Natural killer cell (primary cell): Measurements from ENCODE around the gene CDC14B. TPM values are rescaled to one million over a fixed set of nuclear protein-coding genes. Genes with fewer than 3 reads are reported as not detected.
"Not testable (repeated sequence)": the region's sequence is repeated elsewhere in the genome, so short reads cannot be mapped to it uniquely, and the experiment has no call there.

Source experiments
- ATAC-seq, 3 donors: fragments of 150-1000 bp in 2 of 3; fragments of 200-7000 bp in 1 of 3; cut with Tn5 transposase; 1 replicate in 1 of 3; 2 replicates in 2 of 3; pipeline ENCODE4 v1.10.0; 2021; ENCODE audit warnings: mild to moderate bottlenecking in 2 of 3, moderate library complexity in 2 of 3
- DNase-seq, 2 donors: peaks; one replicate each; pipeline versions ENCODE4 v3.0.0 to v3.0.0-alpha.2; 2013 to 2021; ENCODE audit warnings: mixed read lengths in 1 of 2
- H3K27ac ChIP-seq: one replicate; pipeline ENCODE4 v1.5.1; 2013; ENCODE audit warnings: mild to moderate bottlenecking, low read length
- H3K27me3 ChIP-seq: one replicate; pipeline ENCODE4 v1.6.1; 2013; ENCODE audit warnings: low read length; ENCODE audit not compliant: control insufficient read depth, insufficient read depth
- H3K36me3 ChIP-seq: one replicate; pipeline ENCODE4 v1.6.1; 2013; ENCODE audit warnings: low read length; ENCODE audit not compliant: control insufficient read depth, insufficient read depth
- H3K4me1 ChIP-seq: one replicate; pipeline ENCODE4 v1.6.1; 2013; ENCODE audit warnings: low read length; ENCODE audit not compliant: control insufficient read depth, insufficient read depth
- H3K4me3 ChIP-seq: one replicate; pipeline ENCODE4 v1.5.1; 2013; ENCODE audit warnings: low read length
- H3K9me3 ChIP-seq: one replicate; pipeline ENCODE4 v1.6.1; 2013; ENCODE audit warnings: low read length; ENCODE audit not compliant: control insufficient read depth, insufficient read depth
- H3K27ac Mint-ChIP-seq, 2 donors: one replicate each; pipeline ENCODE4 v1.8.0; 2022; ENCODE audit warnings: mild to moderate bottlenecking in 2 of 2, mixed read lengths in 2 of 2, moderate library complexity in 1 of 2
- H3K27me3 Mint-ChIP-seq, 2 donors: one replicate each; pipeline ENCODE4 v1.8.0; 2022; ENCODE audit warnings: low read depth in 2 of 2, mixed read lengths in 2 of 2
- H3K36me3 Mint-ChIP-seq: one replicate; pipeline ENCODE4 v1.8.0; 2022; ENCODE audit warnings: mixed read lengths
- H3K4me1 Mint-ChIP-seq, 2 donors: one replicate each; pipeline ENCODE4 v1.8.0; 2022; ENCODE audit warnings: mixed read lengths in 2 of 2
- H3K4me3 Mint-ChIP-seq: one replicate; pipeline ENCODE4 v1.8.0; 2022; ENCODE audit warnings: mild to moderate bottlenecking, moderate library complexity, mixed read lengths
- H3K9me3 Mint-ChIP-seq, 2 donors: one replicate each; pipeline ENCODE4 v1.8.0; 2022; ENCODE audit warnings: mixed read lengths in 2 of 2
- WGBS: methylation state at CpG from one replicate; pipeline ENCODE4 v1.1.7; 2013; ENCODE audit warnings: missing lambda C conversion rate; ENCODE audit not compliant: insufficient coverage; 5-methylcytosine and 5-hydroxymethylcytosine counted together
- intact Hi-C: fragments of 100-400 bp; cut with micrococcal nuclease; formaldehyde crosslinking; loops from one replicate; pipeline ENCODE4 v1.14.2; 2022
- total RNA-seq, 4 donors: library from RNA; stranded (reverse); fragments of 120-200 nt in 1 of 4; gene quantifications; one replicate each; pipeline versions ENCODE4 v1.2.3 to v1.2.4, GENCODE V29; 2013 to 2022
- TF ChIP-seq, protein P1 (sequence below): fragments of 200-600 bp; IDR thresholded peaks from one replicate; pipeline ENCODE4 v1.8.0; 2022; ENCODE audit warnings: antibody characterized with exemption

The CDC14B gene
- total RNA-seq, 3 donors from 2014 or later (not counting 1 experiment from before 2014, with no cell fraction given) = 2.3 to 4.7 (median 3.9) TPM

DNA sequence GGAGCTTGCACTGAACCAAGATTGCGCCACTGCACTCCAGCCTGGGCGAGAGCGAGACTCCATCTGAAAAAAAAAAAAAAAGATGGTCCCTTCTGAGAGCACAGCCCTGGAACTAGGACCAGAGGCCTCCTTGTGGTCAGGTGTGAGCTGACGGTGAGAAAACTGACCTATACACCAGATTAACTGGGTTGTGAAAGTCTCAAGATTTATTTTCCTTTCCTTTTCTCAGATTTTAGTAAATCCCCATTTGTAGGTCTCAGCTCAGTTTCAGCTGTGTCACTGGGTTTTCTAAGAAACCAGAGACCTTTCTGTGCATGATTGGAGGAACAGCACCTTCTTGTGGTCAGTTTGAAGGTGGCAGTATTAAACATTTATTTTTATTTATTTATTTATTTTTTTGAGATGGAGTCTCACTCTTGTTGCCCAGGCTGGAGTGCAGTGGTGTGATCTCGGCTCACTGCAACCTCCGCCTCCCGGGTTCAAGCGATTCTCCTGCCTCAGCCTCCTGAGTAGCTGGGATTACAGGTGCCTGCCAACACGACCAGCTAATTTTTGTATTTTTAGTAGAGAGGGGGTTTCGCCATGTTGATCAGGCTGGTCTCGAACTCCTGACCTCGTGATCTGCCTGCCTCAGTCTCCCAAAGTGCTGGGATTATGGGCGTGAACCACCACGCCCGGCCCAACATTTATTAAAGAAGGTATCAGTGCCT is 47.2 kb upstream of the CDC14B start:
- not testable (repeated sequence) for H3K27me3 Mint-ChIP-seq, H3K9me3 ChIP-seq, H3K36me3 Mint-ChIP-seq, H3K4me1 ChIP-seq, H3K36me3 ChIP-seq, H3K4me3 Mint-ChIP-seq, H3K4me1 Mint-ChIP-seq, H3K27ac Mint-ChIP-seq, H3K27ac ChIP-seq, H3K27me3 ChIP-seq, H3K9me3 Mint-ChIP-seq, H3K4me3 ChIP-seq
- ATAC-seq (peak; percentile 71 to 73 (median 73)), DNase-seq (peak in 1 of 2 donors; percentile 69)
- intact Hi-C loops = loop anchor here (1.0 kb wide), 1 partner anchor 340 kb away; no protein-coding TSS in a partner anchor
- WGBS = 90% methylated on average over 11 of the region's 15 CpGs
- TF ChIP-seq, protein P1, sequence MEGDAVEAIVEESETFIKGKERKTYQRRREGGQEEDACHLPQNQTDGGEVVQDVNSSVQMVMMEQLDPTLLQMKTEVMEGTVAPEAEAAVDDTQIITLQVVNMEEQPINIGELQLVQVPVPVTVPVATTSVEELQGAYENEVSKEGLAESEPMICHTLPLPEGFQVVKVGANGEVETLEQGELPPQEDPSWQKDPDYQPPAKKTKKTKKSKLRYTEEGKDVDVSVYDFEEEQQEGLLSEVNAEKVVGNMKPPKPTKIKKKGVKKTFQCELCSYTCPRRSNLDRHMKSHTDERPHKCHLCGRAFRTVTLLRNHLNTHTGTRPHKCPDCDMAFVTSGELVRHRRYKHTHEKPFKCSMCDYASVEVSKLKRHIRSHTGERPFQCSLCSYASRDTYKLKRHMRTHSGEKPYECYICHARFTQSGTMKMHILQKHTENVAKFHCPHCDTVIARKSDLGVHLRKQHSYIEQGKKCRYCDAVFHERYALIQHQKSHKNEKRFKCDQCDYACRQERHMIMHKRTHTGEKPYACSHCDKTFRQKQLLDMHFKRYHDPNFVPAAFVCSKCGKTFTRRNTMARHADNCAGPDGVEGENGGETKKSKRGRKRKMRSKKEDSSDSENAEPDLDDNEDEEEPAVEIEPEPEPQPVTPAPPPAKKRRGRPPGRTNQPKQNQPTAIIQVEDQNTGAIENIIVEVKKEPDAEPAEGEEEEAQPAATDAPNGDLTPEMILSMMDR = peak; percentile 47

DNA sequence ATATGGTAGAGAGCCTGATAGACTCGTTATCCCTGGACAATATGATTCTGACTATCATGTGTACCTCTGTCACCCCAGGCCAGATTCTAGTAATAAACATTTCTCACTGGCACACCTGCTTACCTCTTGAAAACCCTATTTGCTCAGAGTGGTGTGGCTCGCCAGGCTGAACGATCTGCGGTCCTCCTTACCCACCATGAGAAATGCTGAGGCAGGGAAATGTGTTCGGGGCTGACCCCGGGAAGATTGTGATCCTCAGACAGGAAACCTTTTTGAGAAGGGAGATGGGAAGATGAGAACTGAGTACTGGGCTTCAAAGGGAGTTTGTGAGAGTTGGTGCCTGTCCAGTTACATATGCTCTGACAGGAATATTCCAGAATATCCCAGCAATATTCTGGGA is 46.1 kb upstream of the CDC14B start:
- DNase-seq = no peak
- Mint-ChIP-seq H3K9me3 (no peaks in the 10 kb centered on the region), H3K27ac (peak overlapping the region in 1 of 2 donors; percentile 40), H3K4me3 (no peak overlapping the region), H3K27me3 (peaks cover 0 to 3% of the 10 kb centered on the region in 2 donors), H3K36me3 (no peaks in the 10 kb centered on the region), H3K4me1 (no peaks in the 10 kb centered on the region)
- intact Hi-C loops = loop anchor here (1.0 kb wide), 1 partner anchor 338 kb away; no protein-coding TSS in a partner anchor
- no peak overlapping the region for H3K4me3 ChIP-seq
- WGBS = 89% methylated on average over 6 of the region's 6 CpGs
- no peak for ATAC-seq
- TF ChIP-seq, protein P1 = no peak
- H3K27ac ChIP-seq = no peak overlapping the region
- H3K36me3 ChIP-seq = no peaks in the 10 kb centered on the region
- H3K9me3 ChIP-seq = no peaks in the 10 kb centered on the region
- H3K27me3 ChIP-seq = no peaks in the 10 kb centered on the region
- no peaks in the 10 kb centered on the region for H3K4me1 ChIP-seq

DNA sequence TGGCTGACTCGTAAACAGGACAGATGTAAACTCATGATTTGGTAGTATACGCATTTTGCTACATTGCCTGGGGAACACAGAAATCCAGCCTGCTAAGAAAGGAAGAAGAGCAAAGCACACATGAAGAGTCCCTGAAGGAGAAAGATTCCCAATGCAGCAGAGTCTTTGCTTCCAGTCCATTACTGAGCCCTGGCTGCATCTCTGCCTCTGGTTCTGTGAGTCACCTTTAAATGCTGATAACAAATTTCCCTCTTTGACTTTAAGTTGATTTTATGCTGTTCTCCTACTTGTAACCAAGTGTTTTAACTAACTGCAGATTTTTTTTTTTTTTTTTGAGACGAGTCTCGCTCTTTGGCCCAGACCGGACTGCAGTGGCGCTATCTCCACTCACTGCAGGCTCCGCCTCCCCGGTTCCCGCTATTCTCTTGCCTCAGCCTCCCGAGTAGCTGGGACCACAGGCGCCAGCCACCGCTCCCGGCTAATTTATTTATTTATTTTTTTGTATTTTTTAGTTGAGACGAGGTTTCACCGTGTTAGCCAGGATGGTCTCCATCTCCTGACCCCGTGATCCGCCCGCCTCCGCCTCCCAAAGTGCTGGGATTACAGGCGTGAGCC is 44.0 kb upstream of the CDC14B start:
- no peak overlapping the region for H3K4me3 Mint-ChIP-seq
- Histone ChIP-seq H3K27ac (no peak overlapping the region), H3K27me3 (no peaks in the 10 kb centered on the region), H3K4me1 (no peaks in the 10 kb centered on the region), H3K4me3 (no peak overlapping the region), H3K36me3 (no peaks in the 10 kb centered on the region), H3K9me3 (no peaks in the 10 kb centered on the region)
- no peaks in the 10 kb centered on the region for H3K36me3 Mint-ChIP-seq
- no peaks in the 10 kb centered on the region for H3K9me3 Mint-ChIP-seq
- ATAC-seq (no peak), DNase-seq (no peak)
- TF ChIP-seq, protein P1 = no peak
- H3K27me3 Mint-ChIP-seq = peaks cover under 1 to 3% of the 10 kb centered on the region in 2 donors
- no peak overlapping the region for H3K27ac Mint-ChIP-seq
- WGBS = 95% methylated on average over 20 of the region's 20 CpGs
- intact Hi-C loops = no loop called here
- H3K4me1 Mint-ChIP-seq = no peaks in the 10 kb centered on the region
